IPS-18c (cell line): ENCODE results near the gene NPAS2.

Experiments
- H3K4me3 ChIP-seq: 2 replicates; pipeline ENCODE4 v1.7.0; 2013; ENCODE audit warnings: low read depth, mild to moderate bottlenecking, low read length, moderate library complexity; ENCODE audit not compliant: insufficient read depth
- H3K9me3 ChIP-seq: one replicate; pipeline ENCODE4 v1.6.1; 2013; ENCODE audit warnings: mild to moderate bottlenecking, low read length, moderate library complexity; ENCODE audit not compliant: control insufficient read depth, insufficient read depth

NPAS2 gene

GRCh38 chr2:100886085-100886484 is 66.1 kb downstream of the NPAS2 start:
- no peak overlapping the region for H3K4me3 ChIP-seq
- no peaks in the 10 kb centered on the region for H3K9me3 ChIP-seq

- H3K9me3 ChIP-seq: no peaks in the 10 kb centered on the region
- H3K4me3 ChIP-seq: no peak overlapping the region
Measured at GRCh38 chr2:100887039-100887578, 67.2 kb downstream of the NPAS2 start.

GRCh38 chr2:100887713-100888495 is 68.0 kb downstream of the NPAS2 start:
- Histone ChIP-seq H3K4me3 (no peak overlapping the region), H3K9me3 (no peaks in the 10 kb centered on the region)

GRCh38 chr2:100888601-100889000 is 68.7 kb downstream of the NPAS2 start:
- Histone ChIP-seq H3K4me3 (no peak overlapping the region), H3K9me3 (no peaks in the 10 kb centered on the region)

GRCh38 chr2:100889286-100889685 is 69.3 kb downstream of the NPAS2 start:
- Histone ChIP-seq H3K4me3 (no peak overlapping the region), H3K9me3 (no peaks in the 10 kb centered on the region)

- no peak overlapping the region for H3K4me3 ChIP-seq
- H3K9me3 ChIP-seq: no peaks in the 10 kb centered on the region
Measured at GRCh38 chr2:100891906-100892642, 72.1 kb downstream of the NPAS2 start.

GRCh38 chr2:100893392-100894104 is 73.6 kb downstream of the NPAS2 start:
- Histone ChIP-seq H3K9me3 (no peaks in the 10 kb centered on the region), H3K4me3 (no peak overlapping the region)

- H3K9me3 ChIP-seq: no peaks in the 10 kb centered on the region
- H3K4me3 ChIP-seq: no peak overlapping the region
Measured at GRCh38 chr2:100894105-100894795, 74.3 kb downstream of the NPAS2 start.

- Histone ChIP-seq H3K4me3 (no peak overlapping the region), H3K9me3 (no peaks in the 10 kb centered on the region)
Measured at GRCh38 chr2:100894796-100895156, 74.8 kb downstream of the NPAS2 start.

- Histone ChIP-seq H3K9me3 (no peaks in the 10 kb centered on the region), H3K4me3 (no peak overlapping the region)
Measured at GRCh38 chr2:100895402-100895801, 75.5 kb downstream of the NPAS2 start.

GRCh38 chr2:100895934-100896685 is 76.2 kb downstream of the NPAS2 start:
- H3K9me3 ChIP-seq: no peaks in the 10 kb centered on the region
- H3K4me3 ChIP-seq: no peak overlapping the region

GRCh38 chr2:100898035-100898665 is 78.2 kb downstream of the NPAS2 start:
- no peak overlapping the region for H3K4me3 ChIP-seq
- no peaks in the 10 kb centered on the region for H3K9me3 ChIP-seq

GRCh38 chr2:100900156-100900795 is 80.3 kb downstream of the NPAS2 start:
- H3K4me3 ChIP-seq: no peak overlapping the region
- H3K9me3 ChIP-seq: no peaks in the 10 kb centered on the region

GRCh38 chr2:100902817-100903405 is 83.0 kb downstream of the NPAS2 start:
- Histone ChIP-seq H3K4me3 (no peak overlapping the region), H3K9me3 (no peaks in the 10 kb centered on the region)

- Histone ChIP-seq H3K4me3 (no peak overlapping the region), H3K9me3 (no peaks in the 10 kb centered on the region)
Measured at GRCh38 chr2:100903534-100904258, 83.8 kb downstream of the NPAS2 start.
